Panc1 (cell line): ENCODE results near the gene ADH7. TPM values are rescaled to one million over a fixed set of nuclear protein-coding genes. Genes with fewer than 3 reads are reported as not detected.
"Not testable (repeated sequence)": the region's sequence is repeated elsewhere in the genome, so short reads cannot be mapped to it uniquely, and the experiment has no call there.

ENCODE experiments used
- ATAC-seq: fragments of 200-7000 bp; cut with Tn5 transposase; 2 replicates; pipeline ENCODE4 v1.9.1; 2020; ENCODE audit warnings: mild to moderate bottlenecking, moderate library complexity
- BruUV-seq: library from RNA; stranded (reverse); fragments of 400-500 nt; replicated peaks from 2 replicates; lab custom pipeline; 2021; lab: Mats Ljungman, UMichigan
- CTCF ChIA-PET: fragments of 300-600 bp; sonication (Branson Sonifier 250); formaldehyde crosslinking; loops from one replicate; lab custom pipeline; 2022; ENCODE audit warnings: antibody characterized with exemption; lab: Charles Lee
- POLR2A ChIA-PET: fragments of 300-600 bp; sonication (Branson Sonifier 250); formaldehyde crosslinking; loops from one replicate; lab custom pipeline; 2022; ENCODE audit warnings: antibody characterized with exemption; lab: Charles Lee
- DNase-seq: peaks from one replicate; pipeline ENCODE4 v3.0.0-alpha.2; 2010; ENCODE audit warnings: low read depth, low spot score
- H3K27ac ChIP-seq: 2 replicates; pipeline ENCODE4 v1.5.1; 2011; ENCODE audit warnings: mild to moderate bottlenecking, low read length, inconsistent platforms
- H3K27me3 ChIP-seq: fragments of 200-500 bp; sonication (Bioruptor generic); 2 replicates; pipeline ENCODE4 v1.6.0; 2014; ENCODE audit warnings: low read length, inconsistent platforms; ENCODE audit not compliant: control insufficient read depth, insufficient read depth
- H3K36me3 ChIP-seq: fragments of 200-500 bp; sonication (Bioruptor generic); 2 replicates; pipeline ENCODE4 v1.5.1; 2014; ENCODE audit warnings: inconsistent platforms, mild to moderate bottlenecking, low read length, moderate library complexity; ENCODE audit not compliant: control insufficient read depth, insufficient read depth
- H3K4me1 ChIP-seq: 2 replicates; pipeline ENCODE4 v1.5.1; 2011; ENCODE audit warnings: inconsistent platforms, mild to moderate bottlenecking, low read length, moderate library complexity; ENCODE audit not compliant: control insufficient read depth, insufficient read depth
- H3K4me3 ChIP-seq, 2 experiments: 2 replicates each; pipeline ENCODE4 v1.5.1; 2011 to 2012; ENCODE audit warnings: low read depth in 2 of 2, low read length in 2 of 2, mild to moderate bottlenecking in 2 of 2, inconsistent platforms in 1 of 2, moderate library complexity in 1 of 2
- H3K9me3 ChIP-seq: fragments of 200-500 bp; sonication (Bioruptor generic); 2 replicates; pipeline ENCODE4 v1.5.1; 2014; ENCODE audit warnings: low read depth, mild to moderate bottlenecking, inconsistent platforms, low read length, moderate library complexity; ENCODE audit not compliant: control insufficient read depth, insufficient read depth
- POLR2AphosphoS5 ChIP-seq: IDR thresholded peaks from 2 replicates; pipeline ENCODE4 v1.6.1; 2012; ENCODE audit warnings: mild to moderate bottlenecking, low read depth, low read length, moderate library complexity
- SIN3A ChIP-seq: IDR thresholded peaks from 2 replicates; pipeline ENCODE4 v1.6.1; 2012; ENCODE audit warnings: low read depth, mild to moderate bottlenecking, low read length, moderate library complexity, borderline replicate concordance; ENCODE audit not compliant: insufficient read depth
- TCF7L2 ChIP-seq: IDR thresholded peaks from 2 replicates; pipeline ENCODE4 v1.6.1; 2011; ENCODE audit warnings: mild to moderate bottlenecking, low read depth, low read length, inconsistent platforms
- in situ Hi-C: cut with HindIII; loops from 2 replicates; pipeline ENCODE4 v1.10.0; 2016; ENCODE audit warnings: low sequenced_read_pairs, low pct_unique_long_range_greater_than_20kb
- intact Hi-C: fragments of 100-400 bp; cut with micrococcal nuclease; formaldehyde crosslinking; loops from one replicate; pipeline ENCODE4 v1.10.0; 2022; ENCODE audit not compliant: unreplicated experiment
- total RNA-seq: library from RNA; stranded (reverse); gene quantifications from one replicate; pipeline ENCODE4 v1.2.1, GENCODE V29; 2021; ENCODE audit not compliant: unreplicated experiment
- TF ChIP-seq, protein P1 (sequence below): fragments of 450-650 bp; IDR thresholded peaks from 2 replicates; pipeline ENCODE4 v1.5.1; 2017; ENCODE audit warnings: mild to moderate bottlenecking
- TF ChIP-seq, protein P2 (sequence below), 2 experiments: IDR thresholded peaks; 2 replicates each; pipeline ENCODE4 v1.6.1; 2011 to 2012; ENCODE audit warnings: low read depth in 2 of 2, control low read depth in 1 of 2, low read length in 1 of 2, mild to moderate bottlenecking in 1 of 2, moderate library complexity in 1 of 2; ENCODE audit not compliant: insufficient read depth in 1 of 2

ADH7 gene
- total RNA-seq, 1 experiment from 2014 or later: not detected

DNA sequence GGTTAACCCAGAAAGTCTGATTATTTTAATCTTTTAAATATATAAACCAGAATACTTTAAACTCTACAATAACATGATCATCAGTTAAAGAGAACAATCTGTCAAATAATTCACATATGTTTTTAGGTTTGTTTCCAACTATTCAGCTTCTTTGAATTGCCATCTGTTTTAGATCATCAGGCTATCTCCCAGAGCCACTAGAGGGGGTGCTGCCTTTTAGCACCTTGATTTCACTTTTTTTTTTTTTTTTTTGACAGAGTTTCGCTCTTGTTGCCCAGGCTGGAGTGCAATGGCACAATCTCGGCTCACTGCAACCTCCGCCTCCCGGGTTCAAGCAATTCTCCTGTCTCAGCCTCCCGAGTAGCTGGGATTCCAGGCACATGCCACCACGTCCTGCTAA lies 57.8 kb downstream of the ADH7 start:
- BruUV-seq, H3K4me3 ChIP-seq, H3K4me1 ChIP-seq, DNase-seq, H3K27ac ChIP-seq, POLR2A ChIA-PET, H3K27me3 ChIP-seq, H3K36me3 ChIP-seq, H3K9me3 ChIP-seq, ATAC-seq, intact Hi-C loops, in situ Hi-C loops: not testable (repeated sequence)
- CTCF ChIA-PET: interaction anchor here (0.7 kb wide), 1 partner anchor 401 kb away, joined by 7 read pairs; no protein-coding TSS in a partner anchor
- TF ChIP-seq, protein P1, sequence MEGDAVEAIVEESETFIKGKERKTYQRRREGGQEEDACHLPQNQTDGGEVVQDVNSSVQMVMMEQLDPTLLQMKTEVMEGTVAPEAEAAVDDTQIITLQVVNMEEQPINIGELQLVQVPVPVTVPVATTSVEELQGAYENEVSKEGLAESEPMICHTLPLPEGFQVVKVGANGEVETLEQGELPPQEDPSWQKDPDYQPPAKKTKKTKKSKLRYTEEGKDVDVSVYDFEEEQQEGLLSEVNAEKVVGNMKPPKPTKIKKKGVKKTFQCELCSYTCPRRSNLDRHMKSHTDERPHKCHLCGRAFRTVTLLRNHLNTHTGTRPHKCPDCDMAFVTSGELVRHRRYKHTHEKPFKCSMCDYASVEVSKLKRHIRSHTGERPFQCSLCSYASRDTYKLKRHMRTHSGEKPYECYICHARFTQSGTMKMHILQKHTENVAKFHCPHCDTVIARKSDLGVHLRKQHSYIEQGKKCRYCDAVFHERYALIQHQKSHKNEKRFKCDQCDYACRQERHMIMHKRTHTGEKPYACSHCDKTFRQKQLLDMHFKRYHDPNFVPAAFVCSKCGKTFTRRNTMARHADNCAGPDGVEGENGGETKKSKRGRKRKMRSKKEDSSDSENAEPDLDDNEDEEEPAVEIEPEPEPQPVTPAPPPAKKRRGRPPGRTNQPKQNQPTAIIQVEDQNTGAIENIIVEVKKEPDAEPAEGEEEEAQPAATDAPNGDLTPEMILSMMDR: peak; percentile 58

GRCh38 chr4:99372464-99372863 lies 62.7 kb downstream of the ADH7 start:
- H3K27me3 ChIP-seq, H3K4me1 ChIP-seq, POLR2A ChIA-PET, DNase-seq, H3K4me3 ChIP-seq, in situ Hi-C loops, ATAC-seq, H3K36me3 ChIP-seq, H3K27ac ChIP-seq, CTCF ChIA-PET, H3K9me3 ChIP-seq, BruUV-seq, intact Hi-C loops: not testable (repeated sequence)

DNA sequence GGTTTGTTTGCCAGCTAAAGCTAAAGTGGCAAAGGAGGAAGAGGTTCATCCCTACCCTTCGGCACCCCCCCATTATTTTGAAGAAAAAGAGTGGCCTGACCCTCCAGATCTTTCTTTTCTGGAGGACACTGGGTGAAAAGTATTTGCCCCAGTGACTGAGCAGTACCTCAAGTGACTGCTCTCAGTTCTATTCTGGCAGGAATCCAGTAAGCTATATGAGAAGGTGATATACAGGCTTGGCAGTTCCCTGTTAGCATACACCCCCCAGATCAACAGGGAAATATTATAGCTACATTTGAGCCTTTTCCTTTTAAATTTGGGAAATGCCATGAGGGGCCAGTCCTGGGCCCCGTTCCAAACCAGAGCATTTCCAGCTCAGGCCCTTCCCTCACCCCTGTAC lies 67.3 kb downstream of the ADH7 start:
- H3K4me3 ChIP-seq, POLR2A ChIA-PET, H3K9me3 ChIP-seq, BruUV-seq, CTCF ChIA-PET, H3K27ac ChIP-seq, in situ Hi-C loops, intact Hi-C loops, H3K27me3 ChIP-seq, H3K36me3 ChIP-seq, DNase-seq, H3K4me1 ChIP-seq, ATAC-seq: not testable (repeated sequence)

DNA sequence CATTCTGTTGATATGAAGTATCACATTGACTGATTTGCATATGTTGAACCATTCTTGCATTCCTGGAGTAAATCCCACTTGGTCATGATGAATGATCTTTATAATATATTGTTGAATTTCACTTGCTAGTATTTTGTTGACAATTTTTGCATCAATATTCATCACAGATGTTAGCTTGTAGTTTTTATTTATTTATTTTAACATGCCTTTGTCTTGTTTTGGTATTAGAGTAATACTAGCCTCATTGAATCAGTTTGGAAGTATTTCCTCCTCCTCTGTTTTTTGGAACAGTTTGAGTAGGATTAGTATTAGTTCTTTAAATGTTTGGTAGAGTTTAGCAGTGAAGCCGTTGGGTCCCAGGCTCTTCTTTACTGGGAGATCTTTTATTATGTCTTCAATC lies 68.7 kb downstream of the ADH7 start:
- TF ChIP-seq TCF7L2 (no peak), POLR2AphosphoS5 (no peak), SIN3A (no peak)
- TF ChIP-seq, protein P1: no peak
- TF ChIP-seq, protein P2, sequence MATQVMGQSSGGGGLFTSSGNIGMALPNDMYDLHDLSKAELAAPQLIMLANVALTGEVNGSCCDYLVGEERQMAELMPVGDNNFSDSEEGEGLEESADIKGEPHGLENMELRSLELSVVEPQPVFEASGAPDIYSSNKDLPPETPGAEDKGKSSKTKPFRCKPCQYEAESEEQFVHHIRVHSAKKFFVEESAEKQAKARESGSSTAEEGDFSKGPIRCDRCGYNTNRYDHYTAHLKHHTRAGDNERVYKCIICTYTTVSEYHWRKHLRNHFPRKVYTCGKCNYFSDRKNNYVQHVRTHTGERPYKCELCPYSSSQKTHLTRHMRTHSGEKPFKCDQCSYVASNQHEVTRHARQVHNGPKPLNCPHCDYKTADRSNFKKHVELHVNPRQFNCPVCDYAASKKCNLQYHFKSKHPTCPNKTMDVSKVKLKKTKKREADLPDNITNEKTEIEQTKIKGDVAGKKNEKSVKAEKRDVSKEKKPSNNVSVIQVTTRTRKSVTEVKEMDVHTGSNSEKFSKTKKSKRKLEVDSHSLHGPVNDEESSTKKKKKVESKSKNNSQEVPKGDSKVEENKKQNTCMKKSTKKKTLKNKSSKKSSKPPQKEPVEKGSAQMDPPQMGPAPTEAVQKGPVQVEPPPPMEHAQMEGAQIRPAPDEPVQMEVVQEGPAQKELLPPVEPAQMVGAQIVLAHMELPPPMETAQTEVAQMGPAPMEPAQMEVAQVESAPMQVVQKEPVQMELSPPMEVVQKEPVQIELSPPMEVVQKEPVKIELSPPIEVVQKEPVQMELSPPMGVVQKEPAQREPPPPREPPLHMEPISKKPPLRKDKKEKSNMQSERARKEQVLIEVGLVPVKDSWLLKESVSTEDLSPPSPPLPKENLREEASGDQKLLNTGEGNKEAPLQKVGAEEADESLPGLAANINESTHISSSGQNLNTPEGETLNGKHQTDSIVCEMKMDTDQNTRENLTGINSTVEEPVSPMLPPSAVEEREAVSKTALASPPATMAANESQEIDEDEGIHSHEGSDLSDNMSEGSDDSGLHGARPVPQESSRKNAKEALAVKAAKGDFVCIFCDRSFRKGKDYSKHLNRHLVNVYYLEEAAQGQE (IDR thresholded peaks at IDR 0.05; ENCODE audit: insufficient read depth in 1 of 2, low read depth in 2 of 2, low read length in 1 of 2): no peak
- H3K4me3 ChIP-seq: no peak overlapping the region
- intact Hi-C loops (no loop called here), in situ Hi-C loops (no loop called here)
- H3K9me3 ChIP-seq: no peaks in the 10 kb centered on the region
- ATAC-seq (no peak), DNase-seq (no peak)
- H3K4me1 ChIP-seq: no peaks in the 10 kb centered on the region
- no peaks in the 10 kb centered on the region for H3K36me3 ChIP-seq
- H3K27ac ChIP-seq: no peak overlapping the region
- POLR2A ChIA-PET: no interaction called here
- no peaks in the 10 kb centered on the region for H3K27me3 ChIP-seq
- BruUV-seq: no TSS peak
- CTCF ChIA-PET: no interaction called here
